Measurements from ENCODE around the gene ACVR1. TPM values are rescaled to one million over a fixed set of nuclear protein-coding genes. Genes with fewer than 3 reads are reported as not detected.

The ACVR1 gene
- total RNA-seq, 1 donor from 2014 or later: 29.9 TPM

GRCh38 chr2:157920736-157921135 is 44.6 kb upstream of the ACVR1 start:
- no peaks in the 10 kb centered on the region for H3K36me3 Mint-ChIP-seq (ENCODE audit: low read depth, unreplicated experiment)
- TF ChIP-seq, protein P1, sequence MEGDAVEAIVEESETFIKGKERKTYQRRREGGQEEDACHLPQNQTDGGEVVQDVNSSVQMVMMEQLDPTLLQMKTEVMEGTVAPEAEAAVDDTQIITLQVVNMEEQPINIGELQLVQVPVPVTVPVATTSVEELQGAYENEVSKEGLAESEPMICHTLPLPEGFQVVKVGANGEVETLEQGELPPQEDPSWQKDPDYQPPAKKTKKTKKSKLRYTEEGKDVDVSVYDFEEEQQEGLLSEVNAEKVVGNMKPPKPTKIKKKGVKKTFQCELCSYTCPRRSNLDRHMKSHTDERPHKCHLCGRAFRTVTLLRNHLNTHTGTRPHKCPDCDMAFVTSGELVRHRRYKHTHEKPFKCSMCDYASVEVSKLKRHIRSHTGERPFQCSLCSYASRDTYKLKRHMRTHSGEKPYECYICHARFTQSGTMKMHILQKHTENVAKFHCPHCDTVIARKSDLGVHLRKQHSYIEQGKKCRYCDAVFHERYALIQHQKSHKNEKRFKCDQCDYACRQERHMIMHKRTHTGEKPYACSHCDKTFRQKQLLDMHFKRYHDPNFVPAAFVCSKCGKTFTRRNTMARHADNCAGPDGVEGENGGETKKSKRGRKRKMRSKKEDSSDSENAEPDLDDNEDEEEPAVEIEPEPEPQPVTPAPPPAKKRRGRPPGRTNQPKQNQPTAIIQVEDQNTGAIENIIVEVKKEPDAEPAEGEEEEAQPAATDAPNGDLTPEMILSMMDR (IDR thresholded peaks at IDR 0.05; ENCODE audit: unreplicated experiment): no peak

GRCh38 chr2:157919181-157919580 is 43.1 kb upstream of the ACVR1 start:
- H3K4me1 Mint-ChIP-seq (ENCODE audit: unreplicated experiment): no peaks in the 10 kb centered on the region
- TF ChIP-seq, protein P1 (IDR thresholded peaks at IDR 0.05; ENCODE audit: unreplicated experiment): no peak
- peaks cover 2% of the 10 kb centered on the region for H3K27me3 Mint-ChIP-seq (ENCODE audit: unreplicated experiment)
- no peaks in the 10 kb centered on the region for H3K36me3 Mint-ChIP-seq (ENCODE audit: low read depth, unreplicated experiment)
- H3K4me3 Mint-ChIP-seq (ENCODE audit: unreplicated experiment): no peak overlapping the region
- no peak overlapping the region for H3K27ac Mint-ChIP-seq (ENCODE audit: unreplicated experiment)
- H3K9me3 Mint-ChIP-seq (ENCODE audit: unreplicated experiment): no peaks in the 10 kb centered on the region
- DNase-seq (ENCODE audit: low spot score): no peak

More at GRCh38 chr2:157920736-157921135, 44.6 kb upstream of the ACVR1 start:
- no peak overlapping the region for H3K4me3 Mint-ChIP-seq (ENCODE audit: unreplicated experiment)
- no peaks in the 10 kb centered on the region for H3K9me3 Mint-ChIP-seq (ENCODE audit: unreplicated experiment)
- no peak overlapping the region for H3K27ac Mint-ChIP-seq (ENCODE audit: unreplicated experiment)
- no peak for DNase-seq (ENCODE audit: low spot score)
- H3K4me1 Mint-ChIP-seq (ENCODE audit: unreplicated experiment): no peaks in the 10 kb centered on the region
- peaks cover 2% of the 10 kb centered on the region for H3K27me3 Mint-ChIP-seq (ENCODE audit: unreplicated experiment)

GRCh38 chr2:157918319-157918718 is 42.2 kb upstream of the ACVR1 start:
- no peaks in the 10 kb centered on the region for H3K9me3 Mint-ChIP-seq (ENCODE audit: unreplicated experiment)
- H3K27me3 Mint-ChIP-seq (ENCODE audit: unreplicated experiment): peaks cover 2% of the 10 kb centered on the region
- TF ChIP-seq, protein P1 (IDR thresholded peaks at IDR 0.05; ENCODE audit: unreplicated experiment): no peak
- no peak overlapping the region for H3K27ac Mint-ChIP-seq (ENCODE audit: unreplicated experiment)
- H3K4me3 Mint-ChIP-seq (ENCODE audit: unreplicated experiment): no peak overlapping the region
- H3K4me1 Mint-ChIP-seq (ENCODE audit: unreplicated experiment): no peaks in the 10 kb centered on the region
- no peak for DNase-seq (ENCODE audit: low spot score)
- H3K36me3 Mint-ChIP-seq (ENCODE audit: low read depth, unreplicated experiment): no peaks in the 10 kb centered on the region

- no peak for DNase-seq (ENCODE audit: low spot score)
- H3K4me3 Mint-ChIP-seq (ENCODE audit: unreplicated experiment): no peak overlapping the region
- TF ChIP-seq, protein P1 (IDR thresholded peaks at IDR 0.05; ENCODE audit: unreplicated experiment): no peak
- H3K27ac Mint-ChIP-seq (ENCODE audit: unreplicated experiment): no peak overlapping the region
- H3K36me3 Mint-ChIP-seq (ENCODE audit: low read depth, unreplicated experiment): no peaks in the 10 kb centered on the region
- no peaks in the 10 kb centered on the region for H3K27me3 Mint-ChIP-seq (ENCODE audit: unreplicated experiment)
- H3K9me3 Mint-ChIP-seq (ENCODE audit: unreplicated experiment): no peaks in the 10 kb centered on the region
- peaks cover 14% of the 10 kb centered on the region for H3K4me1 Mint-ChIP-seq (ENCODE audit: unreplicated experiment)
These were observed 35.6 kb upstream of the ACVR1 start for GRCh38 chr2:157911750-157912149.

GRCh38 chr2:157911246-157911645 is 35.1 kb upstream of the ACVR1 start:
- no peaks in the 10 kb centered on the region for H3K27me3 Mint-ChIP-seq (ENCODE audit: unreplicated experiment)
- TF ChIP-seq, protein P1 (IDR thresholded peaks at IDR 0.05; ENCODE audit: unreplicated experiment): no peak
- H3K27ac Mint-ChIP-seq (ENCODE audit: unreplicated experiment): no peak overlapping the region
- no peaks in the 10 kb centered on the region for H3K36me3 Mint-ChIP-seq (ENCODE audit: low read depth, unreplicated experiment)
- no peak overlapping the region for H3K4me3 Mint-ChIP-seq (ENCODE audit: unreplicated experiment)
- DNase-seq (ENCODE audit: low spot score): no peak
- H3K9me3 Mint-ChIP-seq (ENCODE audit: unreplicated experiment): no peaks in the 10 kb centered on the region
- peaks cover 14% of the 10 kb centered on the region for H3K4me1 Mint-ChIP-seq (ENCODE audit: unreplicated experiment)
